Retinal pigment epithelial cell (primary cell): ENCODE results near the gene BACE1-AS.
"Not testable (repeated sequence)": the region's sequence is repeated elsewhere in the genome, so short reads cannot be mapped to it uniquely, and the experiment has no call there.

Source experiments
- DNase-seq: peaks from one replicate; pipeline ENCODE4 v3.0.0-alpha.2; 2010; ENCODE audit warnings: low read depth
- H3K4me3 ChIP-seq: 2 replicates; pipeline ENCODE4 v1.5.1; 2011; ENCODE audit warnings: mild to moderate bottlenecking, low read length, control low read depth, moderate library complexity
- CTCF ChIP-seq: conservative IDR thresholded peaks from 2 replicates; pipeline ENCODE4 v1.5.1; 2011; ENCODE audit warnings: low read depth, low read length, control low read depth, inconsistent platforms

Gene BACE1-AS

GRCh38 chr11:117259417-117259816, 31.7 kb upstream of the BACE1-AS start:
- no peak for TF ChIP-seq CTCF
- H3K4me3 ChIP-seq = no peak overlapping the region
- no peak for DNase-seq

DNA sequence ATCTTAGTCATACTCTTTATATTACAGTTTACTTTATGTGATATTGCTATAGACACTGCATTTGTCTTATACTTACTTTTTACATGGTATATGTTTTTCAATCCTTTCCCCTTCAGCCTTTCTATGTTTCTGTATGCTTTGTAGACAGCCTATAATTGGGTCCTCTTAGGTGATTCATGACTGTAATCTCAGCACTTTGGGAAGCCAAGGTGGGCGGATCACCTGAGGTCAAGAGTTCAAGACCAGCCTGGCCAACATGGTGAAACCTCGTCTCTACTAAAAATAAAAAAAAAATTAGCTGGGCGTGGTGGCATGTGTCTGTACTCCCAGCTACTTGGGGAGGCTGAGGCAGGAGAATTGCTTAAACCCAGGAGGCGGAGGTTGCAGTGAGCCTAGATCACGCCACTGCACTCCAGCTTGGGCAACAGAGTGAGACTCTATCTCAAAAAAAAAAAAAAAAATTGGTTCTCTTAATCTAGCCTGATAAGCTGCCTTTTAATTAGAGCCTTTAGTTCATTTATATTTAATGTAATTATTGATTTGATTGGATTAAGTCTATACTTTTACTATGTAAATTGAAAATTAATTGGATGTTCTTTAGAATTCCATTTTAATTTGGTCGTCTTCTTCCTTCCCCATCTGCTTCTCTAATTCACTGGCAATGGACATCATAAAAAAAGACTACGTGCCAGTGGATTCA, 26.4 kb upstream of the BACE1-AS start:
- not testable (repeated sequence) for DNase-seq, H3K4me3 ChIP-seq

GRCh38 chr11:117265745-117266144, 25.4 kb upstream of the BACE1-AS start:
- no peak for DNase-seq
- no peak overlapping the region for H3K4me3 ChIP-seq
- TF ChIP-seq CTCF = no peak

DNA sequence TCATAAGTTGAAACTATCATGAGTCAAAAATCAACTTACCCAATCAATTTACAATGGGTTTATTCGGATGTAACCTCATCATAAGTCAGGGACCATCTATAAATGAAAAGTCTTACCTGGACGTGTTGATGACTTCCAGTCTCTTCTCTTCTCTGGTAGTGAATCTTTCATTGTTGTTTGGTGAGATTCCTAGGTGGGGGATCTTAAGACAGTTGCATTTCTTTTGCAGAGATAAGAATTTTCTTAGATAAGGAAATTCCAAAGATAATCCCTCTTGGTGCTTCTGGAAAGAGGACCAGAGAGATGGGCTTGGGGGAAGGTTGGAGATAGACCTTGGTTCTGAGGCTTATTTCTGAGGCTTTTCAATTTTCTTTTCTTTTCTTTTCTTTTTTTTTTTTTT, 21.3 kb upstream of the BACE1-AS start:
- DNase-seq = no peak
- no peak for TF ChIP-seq CTCF

GRCh38 chr11:117271208-117271607, 19.9 kb upstream of the BACE1-AS start:
- H3K4me3 ChIP-seq = no peak overlapping the region
- TF ChIP-seq CTCF = no peak
- DNase-seq = no peak

More for the DNA sequence above, 21.3 kb upstream of the BACE1-AS start:
- H3K4me3 ChIP-seq = no peak overlapping the region

GRCh38 chr11:117272175-117272574, 19.0 kb upstream of the BACE1-AS start:
- H3K4me3 ChIP-seq, DNase-seq: not testable (repeated sequence)

GRCh38 chr11:117273550-117274289, 17.4 kb upstream of the BACE1-AS start:
- no peak for TF ChIP-seq CTCF
- peak; percentile 38 for DNase-seq
- no peak overlapping the region for H3K4me3 ChIP-seq

GRCh38 chr11:117278347-117278746, 12.8 kb upstream of the BACE1-AS start:
- DNase-seq = no peak
- H3K4me3 ChIP-seq = no peak overlapping the region
- no peak for TF ChIP-seq CTCF
